ENCODE data around the gene MSH5.

Gene MSH5

GRCh38 chr6:31760790-31761189, 21.0 kb downstream of the MSH5 start:
- no peaks in the 10 kb centered on the region for H3K79me2 ChIP-seq
- no peak overlapping the region for H2AFZ ChIP-seq
- H3K4me1 ChIP-seq: no peaks in the 10 kb centered on the region
- H3K4me2 ChIP-seq (ENCODE audit: low read length): no peak overlapping the region
- no peak overlapping the region for H3K4me3 ChIP-seq (ENCODE audit: low read depth, low read length)
- TF ChIP-seq CTCF (IDR thresholded peaks at IDR 0.05): no peak
- no peaks in the 10 kb centered on the region for H3K27me3 ChIP-seq (ENCODE audit: control insufficient read depth, insufficient read depth, low read length)
- no peaks in the 10 kb centered on the region for H3K9me3 ChIP-seq (ENCODE audit: control insufficient read depth, low read length)
- no peaks in the 10 kb centered on the region for H3K36me3 ChIP-seq (ENCODE audit: control insufficient read depth, insufficient read depth, low read length)
- H3K9ac ChIP-seq: no peak overlapping the region
- no peak overlapping the region for H3K27ac ChIP-seq

- Histone ChIP-seq H3K27me3 (ENCODE audit: control insufficient read depth, insufficient read depth, low read length) (no peaks in the 10 kb centered on the region), H3K79me2 (no peaks in the 10 kb centered on the region), H3K9ac (no peak overlapping the region), H3K27ac (no peak overlapping the region), H3K9me3 (ENCODE audit: control insufficient read depth, low read length) (no peaks in the 10 kb centered on the region), H2AFZ (no peak overlapping the region), H3K4me3 (ENCODE audit: low read depth, low read length) (no peak overlapping the region), H3K4me2 (ENCODE audit: low read length) (no peak overlapping the region), H3K4me1 (no peaks in the 10 kb centered on the region), H3K36me3 (ENCODE audit: control insufficient read depth, insufficient read depth, low read length) (no peaks in the 10 kb centered on the region)
- TF ChIP-seq CTCF (IDR thresholded peaks at IDR 0.05): no peak
These were observed 21.5 kb downstream of the MSH5 start for GRCh38 chr6:31761343-31761742.

GRCh38 chr6:31762356-31762755, 22.6 kb downstream of the MSH5 start, which contains the start of gene SAPCD1:
SAPCD1 (plus strand) TSS chr6:31762656; CDS start chr6:31763055, 399 bp downstream.
- Histone ChIP-seq H3K36me3 (ENCODE audit: control insufficient read depth, insufficient read depth, low read length) (no peaks in the 10 kb centered on the region), H2AFZ (no peak within 1 kb of the TSS), H3K27ac (no peak within 1 kb of the TSS), H3K9me3 (ENCODE audit: control insufficient read depth, low read length) (no peaks in the 10 kb centered on the region), H3K4me3 (ENCODE audit: low read depth, low read length) (no peak within 1 kb of the TSS), H3K9ac (no peak within 1 kb of the TSS), H3K4me2 (ENCODE audit: low read length) (no peak within 1 kb of the TSS), H3K79me2 (no peaks in the 10 kb centered on the region), H3K4me1 (no peaks in the 10 kb centered on the region), H3K27me3 (ENCODE audit: control insufficient read depth, insufficient read depth, low read length) (no peaks in the 10 kb centered on the region)
- no peak for TF ChIP-seq CTCF (IDR thresholded peaks at IDR 0.05)

- H3K9ac ChIP-seq: no peak overlapping the region
- no peaks in the 10 kb centered on the region for H3K27me3 ChIP-seq (ENCODE audit: control insufficient read depth, insufficient read depth, low read length)
These were observed 23.2 kb downstream of the MSH5 start for GRCh38 chr6:31762878-31763618.

More at GRCh38 chr6:31762878-31763618, 23.2 kb downstream of the MSH5 start:
- H3K27ac ChIP-seq: no peak overlapping the region
- no peak overlapping the region for H3K4me2 ChIP-seq (ENCODE audit: low read length)
- TF ChIP-seq CTCF (IDR thresholded peaks at IDR 0.05): no peak
- H3K79me2 ChIP-seq: no peaks in the 10 kb centered on the region
- no peak overlapping the region for H3K4me3 ChIP-seq (ENCODE audit: low read depth, low read length)
- no peaks in the 10 kb centered on the region for H3K9me3 ChIP-seq (ENCODE audit: control insufficient read depth, low read length)
- no peaks in the 10 kb centered on the region for H3K36me3 ChIP-seq (ENCODE audit: control insufficient read depth, insufficient read depth, low read length)
- no peaks in the 10 kb centered on the region for H3K4me1 ChIP-seq
- no peak overlapping the region for H2AFZ ChIP-seq
